NOMO-1 (cell line): ENCODE results near the gene C6orf47.

Source experiments
- DNase-seq, 2 experiments: peaks; one replicate each; lab custom pipeline; 2025; ENCODE audit not compliant: unreplicated experiment in 2 of 2; lab: John Stamatoyannopoulos, UW

C6orf47 gene

DNA sequence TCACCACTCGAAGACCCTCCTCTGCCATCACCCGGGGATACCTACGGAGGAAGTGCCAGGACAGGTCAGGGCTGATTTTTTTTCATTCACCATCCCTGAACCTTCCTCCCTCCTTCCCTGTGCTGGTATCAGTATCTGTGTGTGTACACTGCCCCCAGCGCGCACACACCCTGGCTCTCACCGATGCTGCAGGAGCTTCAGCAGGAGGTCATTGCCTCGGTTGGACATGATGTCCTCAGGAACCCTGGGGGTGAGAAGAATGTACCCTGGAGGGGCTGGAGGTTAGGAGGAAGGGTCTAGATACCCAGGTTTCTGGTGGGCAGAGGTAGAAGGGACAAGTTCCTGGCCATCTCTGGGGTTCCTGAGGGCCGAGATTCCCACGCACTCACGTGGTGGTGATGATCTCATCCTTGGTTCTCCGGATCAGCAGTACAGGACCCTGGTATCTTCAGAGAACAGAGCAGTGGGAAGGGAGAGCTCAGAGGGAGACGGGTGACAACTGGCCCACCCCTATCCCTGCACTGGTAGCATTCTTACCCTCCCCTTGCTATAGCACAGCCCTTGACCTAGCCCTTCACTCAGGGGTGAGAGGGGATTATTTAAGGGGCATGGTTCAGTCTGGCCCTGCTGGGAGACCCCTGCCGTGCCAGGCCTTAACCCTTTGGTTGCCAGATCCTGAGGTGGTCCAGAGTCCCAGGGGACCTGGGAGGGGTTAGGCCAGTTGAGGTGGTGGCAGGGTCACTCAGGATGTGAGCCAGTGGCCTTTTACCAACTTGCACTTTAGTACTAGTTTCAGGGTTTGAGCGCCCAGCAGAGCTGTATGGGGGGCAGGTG, 27.5 kb upstream of the C6orf47 start:
- no peak for DNase-seq

DNA sequence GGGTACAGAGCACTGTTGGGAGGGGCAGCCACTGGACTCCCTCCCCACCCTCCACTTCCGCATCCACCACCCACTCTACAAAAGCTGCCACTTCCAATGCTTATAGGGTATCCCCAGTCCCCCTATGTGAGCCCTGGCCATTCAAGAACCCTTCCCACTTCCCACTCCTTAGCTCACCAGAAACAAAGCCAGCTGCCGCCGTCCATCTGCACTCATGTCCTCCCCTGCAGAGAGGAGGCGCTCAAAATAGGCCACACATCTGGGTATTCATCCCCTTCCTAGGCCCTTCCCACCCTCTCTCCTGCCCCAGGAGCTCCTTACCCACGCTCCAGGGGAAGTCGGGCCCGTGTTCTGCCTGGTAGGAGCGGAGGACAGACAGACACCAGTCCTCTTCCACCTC, 26.7 kb upstream of the C6orf47 start:
- no peak for DNase-seq

DNA sequence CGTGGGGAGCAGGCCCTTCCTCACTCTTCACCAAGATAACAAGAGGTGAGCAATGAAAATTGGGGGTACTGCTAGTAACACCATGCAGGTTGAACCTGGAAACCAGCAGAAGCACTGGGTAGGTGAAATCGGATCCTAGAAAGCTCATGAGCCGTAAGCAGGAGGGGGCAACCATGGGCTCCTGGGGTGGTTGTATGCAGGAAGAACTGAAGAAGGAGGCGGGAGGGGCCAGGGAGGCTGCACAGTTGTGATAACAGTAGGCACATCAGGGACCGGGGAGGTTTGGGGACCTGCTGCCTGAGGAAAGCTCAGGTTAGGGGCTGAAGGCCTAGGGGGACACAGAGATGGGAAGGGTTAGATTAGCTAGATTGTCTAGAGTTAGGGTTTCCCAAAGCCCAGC, 25.9 kb upstream of the C6orf47 start:
- no peak for DNase-seq

DNA sequence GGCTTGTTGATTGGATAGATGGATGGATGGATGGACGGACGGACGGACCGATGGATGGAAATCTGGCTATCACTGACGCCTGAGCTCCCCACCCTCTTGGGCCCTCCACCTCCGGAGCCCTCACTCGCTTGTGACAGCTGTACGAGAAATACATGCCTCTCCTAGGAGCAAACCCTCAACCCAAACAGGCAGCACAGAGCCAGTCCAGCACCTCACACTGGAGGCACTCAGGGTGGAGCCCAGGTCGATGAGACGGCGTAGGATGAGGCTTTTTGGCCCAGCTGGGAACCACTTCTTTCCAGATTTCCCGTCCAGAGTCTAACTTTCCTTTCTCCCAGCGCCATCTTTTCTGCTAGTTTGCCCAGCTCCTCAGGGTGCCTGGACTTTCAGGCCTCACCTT, 23.0 kb upstream of the C6orf47 start:
- no peak for DNase-seq

DNA sequence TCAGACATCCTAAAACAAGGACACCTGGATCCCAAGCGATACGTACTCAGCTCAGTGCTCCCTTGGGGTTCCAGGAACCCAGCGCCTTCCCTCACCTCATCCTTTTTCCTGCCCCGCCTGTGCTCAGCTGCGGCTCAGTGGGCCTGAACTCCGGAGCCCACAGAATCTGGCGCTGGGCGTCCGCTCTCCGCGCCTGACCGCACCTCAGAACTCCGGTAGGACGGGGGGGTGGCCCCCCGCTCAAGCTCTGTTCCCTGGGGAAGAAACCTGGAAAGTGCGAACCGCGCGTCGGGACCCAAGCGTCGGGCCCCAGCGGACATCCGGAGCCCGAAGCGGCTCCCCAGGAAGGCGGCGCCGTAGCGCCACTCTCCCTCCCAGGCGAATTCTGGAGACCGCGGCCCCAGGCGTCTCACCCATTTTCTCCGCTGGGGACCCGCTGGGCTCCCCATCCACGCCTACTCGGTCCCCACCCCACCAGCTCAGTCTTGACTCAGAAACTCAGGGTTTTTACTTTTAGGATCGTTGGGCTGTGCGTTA, 20.6 kb upstream of the C6orf47 start:
- no peak for DNase-seq

DNA sequence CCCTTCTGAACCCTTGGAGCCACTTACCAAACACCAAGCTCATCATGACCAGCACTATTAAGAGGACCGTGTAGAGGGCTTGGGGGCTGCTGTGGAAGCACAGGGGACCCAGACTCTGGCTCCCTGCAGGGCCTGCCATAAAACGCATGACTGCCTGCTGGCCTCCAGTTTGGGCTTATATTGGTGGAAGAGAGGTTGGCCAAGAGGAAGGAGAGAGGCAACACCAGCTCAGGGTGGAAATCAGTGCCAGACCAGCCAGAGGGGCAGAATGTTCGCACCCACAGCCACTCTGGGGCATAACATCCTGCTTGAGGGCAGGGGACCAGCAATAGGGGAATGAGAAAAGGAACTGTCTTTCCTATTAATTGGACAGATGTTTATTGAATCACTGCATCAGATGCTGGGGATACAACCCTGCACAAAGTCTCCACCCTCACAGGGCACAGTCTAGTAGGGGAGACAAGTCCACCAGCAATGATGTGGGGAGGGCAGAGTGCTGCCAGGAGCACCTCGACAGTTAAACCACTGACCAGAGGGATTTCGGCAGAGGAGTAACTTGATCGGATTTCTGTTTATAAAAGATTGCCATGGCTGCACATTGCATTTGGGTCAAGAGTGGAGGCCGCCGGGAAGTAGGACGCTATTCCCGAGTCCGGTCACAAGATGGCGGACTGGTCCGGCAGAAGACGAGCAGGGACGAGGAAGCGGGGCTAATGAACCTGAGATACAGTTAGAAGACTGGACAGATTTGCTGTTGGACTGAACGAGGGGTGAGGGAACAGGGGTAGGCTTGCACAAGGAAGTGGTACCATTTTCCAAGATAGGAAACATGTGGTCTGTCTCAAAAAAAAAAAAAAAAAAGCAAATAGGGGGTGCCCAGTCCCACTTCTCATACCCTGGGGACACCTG, 19.9 kb upstream of the C6orf47 start, which contains the start of gene LY6G5C:
TSS of gene LY6G5C (minus strand) at position 842 of the 909 bp plus-strand sequence. CDS start at position 148, 694 bp downstream.
- peak; percentile 64 to 76 for DNase-seq

DNA sequence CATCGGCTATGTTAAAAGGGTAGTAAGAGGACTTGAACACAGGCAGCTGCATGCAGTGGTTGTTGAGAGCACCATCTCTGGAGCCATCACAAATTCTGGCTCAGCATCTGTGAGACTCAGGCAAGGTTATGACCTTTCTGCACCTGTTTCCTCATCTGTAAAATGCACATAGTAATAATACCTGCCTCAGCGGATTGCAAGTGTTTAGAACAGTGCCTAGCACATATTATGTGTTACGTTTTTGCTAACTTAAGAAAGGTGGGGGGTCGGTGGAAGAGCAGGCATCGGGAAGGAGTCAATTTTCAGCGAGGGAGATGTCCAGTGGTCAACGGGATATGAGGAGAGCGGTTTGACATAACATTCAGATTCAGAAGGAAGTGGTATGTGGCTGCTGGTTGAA, 17.4 kb upstream of the C6orf47 start:
- no peak for DNase-seq

DNA sequence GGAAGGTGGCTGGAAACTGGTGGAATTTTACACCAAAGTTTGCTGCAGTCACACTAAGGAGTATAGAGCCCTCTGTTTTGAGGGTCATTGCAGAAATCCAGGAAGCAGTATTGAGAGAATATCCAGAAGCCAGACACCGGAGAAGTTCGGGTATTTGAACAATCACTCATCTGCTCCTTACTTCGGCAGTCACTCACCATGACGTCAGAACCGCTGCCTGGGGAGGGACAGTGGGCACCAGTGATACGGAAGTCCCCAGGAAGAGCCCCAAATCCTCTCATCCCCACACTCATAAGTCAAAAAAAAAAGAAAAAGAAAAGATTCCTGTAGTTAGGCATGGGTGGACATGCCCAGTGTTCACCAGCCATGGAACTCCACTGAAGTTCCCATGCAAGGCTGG, 16.3 kb upstream of the C6orf47 start:
- no peak for DNase-seq

DNA sequence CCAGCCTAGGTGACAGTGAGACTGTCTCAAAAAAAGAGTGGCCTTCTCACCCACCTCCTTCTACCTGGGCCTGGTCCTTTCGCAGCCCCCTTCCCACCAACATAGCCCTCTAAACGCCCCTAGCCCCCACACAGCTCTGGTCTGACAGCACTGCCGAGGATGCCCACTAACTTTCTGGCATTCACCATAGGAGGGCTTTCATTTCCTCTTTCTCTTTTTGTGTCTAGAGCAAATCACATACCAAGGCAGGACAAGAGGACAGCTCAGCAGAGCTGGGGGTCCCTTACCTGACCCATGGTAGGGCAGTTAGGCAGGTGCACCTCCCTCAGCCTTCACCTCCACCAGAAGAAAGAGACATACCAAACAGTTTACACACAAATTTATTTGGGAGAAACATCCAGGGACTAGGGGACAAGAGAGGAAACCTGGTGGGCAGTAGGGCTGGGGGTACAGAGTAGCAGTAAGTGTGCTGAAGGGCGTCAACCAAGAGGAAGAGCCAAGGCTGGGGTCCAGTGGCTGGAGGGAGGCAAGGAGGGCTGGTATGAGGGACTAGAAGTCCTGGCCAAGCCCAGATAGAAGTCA, 15.8 kb upstream of the C6orf47 start:
- peak in 1 of 2 experiments; percentile 50 for DNase-seq

DNA sequence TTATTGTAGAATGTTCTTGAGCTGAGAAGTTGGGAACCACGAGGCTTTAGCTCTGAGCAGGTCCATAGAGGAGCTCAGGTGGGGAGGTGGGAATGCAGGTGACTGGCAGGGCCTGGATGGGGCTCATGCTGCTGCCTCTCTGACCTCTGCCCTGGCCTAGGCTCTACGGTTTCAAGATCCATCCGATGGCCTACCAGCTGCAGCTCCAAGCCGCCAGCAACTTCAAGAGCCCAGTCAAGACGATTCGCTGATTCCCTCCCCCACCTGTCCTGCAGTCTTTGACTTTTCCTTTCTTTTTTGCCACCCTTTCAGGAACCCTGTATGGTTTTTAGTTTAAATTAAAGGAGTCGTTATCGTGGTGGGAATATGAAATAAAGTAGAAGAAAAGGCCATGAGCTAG, 9.1 kb upstream of the C6orf47 start, which contains the start of gene LY6G5B:
TSS of gene LY6G5B (plus strand) at position 301 of the 400 bp plus-strand sequence. CDS start 975 bp downstream, outside the sequence.
- DNase-seq: no peak

DNA sequence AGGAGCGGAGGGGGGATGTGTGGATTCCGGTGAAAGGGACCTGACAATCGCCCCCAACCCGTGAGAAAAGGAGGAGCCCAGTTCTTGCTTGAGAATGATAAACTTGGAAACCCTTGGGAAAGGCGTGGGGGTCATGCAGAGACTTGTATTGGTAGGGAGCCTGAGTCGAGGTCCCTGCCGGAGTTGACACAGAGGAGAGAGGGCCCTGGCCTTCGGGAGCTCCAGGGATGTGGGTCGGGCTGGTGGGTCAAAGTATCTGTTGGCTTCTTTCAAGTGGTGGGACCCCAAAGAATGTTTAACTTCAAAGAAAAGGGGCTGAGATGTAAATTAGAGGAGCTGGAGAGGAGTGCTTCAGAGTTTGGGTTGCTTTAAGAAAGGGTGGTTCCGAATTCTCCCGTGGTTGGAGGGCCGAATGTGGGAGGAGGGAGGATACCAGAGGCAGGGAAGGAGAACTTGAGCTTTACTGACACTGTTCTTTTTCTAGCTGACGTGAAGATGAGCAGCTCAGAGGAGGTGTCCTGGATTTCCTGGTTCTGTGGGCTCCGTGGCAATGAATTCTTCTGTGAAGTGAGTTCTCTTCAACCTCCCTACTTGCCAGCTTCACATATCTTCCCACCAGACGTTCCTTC, 5.9 kb upstream of the C6orf47 start:
- no peak for DNase-seq

DNA sequence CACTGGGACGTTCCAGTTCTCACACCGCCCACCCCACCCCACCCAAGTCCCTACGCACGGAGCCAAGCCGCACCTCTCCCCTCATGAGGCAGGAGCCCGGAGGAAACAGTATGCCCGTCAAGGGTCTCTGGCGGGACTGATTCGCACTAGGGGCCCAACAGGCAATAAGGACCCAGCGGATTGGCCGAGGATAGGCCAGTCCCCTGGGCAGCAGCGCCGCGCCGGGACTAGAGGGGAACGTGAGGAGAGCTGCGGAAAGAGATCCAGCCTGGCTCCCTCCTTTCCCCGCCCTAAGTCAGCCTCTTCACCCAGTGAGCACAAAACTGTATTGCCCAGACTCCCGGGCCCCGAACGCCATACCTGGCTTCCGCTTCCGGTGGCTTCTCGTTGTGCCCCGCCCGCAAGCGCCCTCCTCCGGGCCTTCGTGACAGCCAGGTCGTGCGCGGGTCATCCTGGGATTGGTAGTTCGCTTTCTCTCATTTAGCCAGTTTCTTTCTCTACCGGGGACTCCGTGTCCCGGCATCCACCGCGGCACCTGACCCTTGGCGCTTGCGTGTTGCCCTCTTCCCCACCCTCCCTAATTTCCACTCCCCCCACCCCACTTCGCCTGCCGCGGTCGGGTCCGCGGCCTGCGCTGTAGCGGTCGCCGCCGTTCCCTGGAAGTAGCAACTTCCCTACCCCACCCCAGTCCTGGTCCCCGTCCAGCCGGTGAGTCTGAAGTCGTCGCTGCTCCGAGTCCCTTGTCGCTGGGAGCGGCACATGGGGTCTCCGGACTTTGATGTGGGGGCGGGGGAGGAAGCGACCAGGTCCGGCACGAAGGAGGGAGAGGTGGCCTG, 5.1 kb upstream of the C6orf47 start, which contains the start of gene CSNK2B:
TSS of gene CSNK2B (plus strand) at position 580 of the 836 bp plus-strand sequence. CDS start 752 bp downstream, outside the sequence.
- DNase-seq: peak; percentile 96 to 97

DNA sequence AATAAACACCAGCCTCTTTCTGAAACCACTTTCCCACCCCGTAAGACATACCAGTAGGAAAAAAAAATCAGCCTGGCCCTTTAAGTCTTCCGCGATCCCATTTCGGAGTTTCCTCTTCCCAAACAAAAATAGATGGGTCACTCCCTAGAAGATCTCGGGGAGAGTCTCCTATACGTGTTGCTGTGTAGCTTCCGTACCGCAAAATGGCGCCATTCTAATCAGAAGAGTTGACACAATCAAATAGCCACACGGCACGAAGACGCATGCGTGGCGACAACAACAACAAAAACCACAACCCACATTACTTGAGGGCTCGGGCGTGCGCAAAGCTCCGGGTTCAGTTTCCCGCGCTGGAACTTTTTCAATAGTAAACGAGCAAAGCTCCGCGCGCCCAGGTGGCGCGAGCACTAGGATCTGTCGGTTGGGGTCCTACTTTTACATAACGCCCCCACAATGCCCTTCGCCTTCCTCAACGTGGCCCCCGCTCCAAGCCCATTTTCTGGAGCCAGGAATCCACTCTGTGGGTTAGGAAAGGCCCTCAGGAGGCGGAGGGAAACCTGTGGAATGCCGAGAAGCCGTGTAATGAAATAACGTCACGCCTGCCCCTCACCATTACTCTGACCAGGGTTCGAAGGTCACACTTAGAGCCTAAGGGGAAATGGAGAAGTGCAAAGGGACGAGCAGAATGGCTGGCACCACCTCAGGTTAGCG, 4.4 kb upstream of the C6orf47 start, which contains the start of gene GPANK1:
TSS of gene GPANK1 (minus strand) at position 208 of the 711 bp plus-strand sequence. CDS start 519 bp downstream, outside the sequence.
- peak; percentile 77 to 93 for DNase-seq

DNA sequence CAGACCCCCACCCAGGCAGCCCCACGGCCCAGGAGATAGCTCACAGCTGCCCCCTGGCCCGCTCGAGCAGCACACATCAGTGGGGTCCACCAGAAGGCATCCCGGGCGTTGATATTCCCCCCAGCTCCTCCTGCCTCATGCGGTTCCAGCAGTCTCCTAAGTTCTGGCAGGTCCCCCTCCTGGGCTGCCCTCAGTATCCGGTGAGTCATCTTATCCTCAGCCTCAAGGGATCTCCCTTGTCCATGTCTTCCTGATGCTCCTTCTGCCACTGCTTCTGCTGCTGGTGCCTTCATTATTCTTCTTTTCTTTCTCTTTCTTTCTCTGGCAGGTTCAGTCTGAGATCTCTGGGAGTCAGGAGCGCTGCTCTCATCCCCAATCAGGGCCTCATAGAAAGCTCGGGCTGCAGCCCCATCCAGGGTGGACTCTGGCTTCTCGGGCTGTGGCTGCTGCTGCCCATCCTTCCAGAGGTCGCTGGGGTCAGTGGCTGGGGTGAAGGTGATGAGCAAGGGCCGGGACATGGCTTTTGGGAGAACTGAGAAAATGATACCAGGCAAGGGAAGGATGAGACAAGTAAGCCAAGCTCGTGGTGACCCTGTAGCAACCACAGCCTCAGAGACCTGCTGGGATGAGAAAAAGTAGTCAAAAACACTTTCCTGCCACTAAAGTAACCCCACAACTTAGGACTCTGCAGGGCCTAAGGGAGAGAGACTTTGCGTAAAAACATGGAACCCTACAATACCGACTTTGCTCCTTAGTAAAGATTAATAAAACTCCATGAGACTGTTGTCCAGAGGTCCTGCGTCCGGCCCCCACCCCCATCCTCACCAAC, 3.6 kb upstream of the C6orf47 start:
- no peak for DNase-seq

DNA sequence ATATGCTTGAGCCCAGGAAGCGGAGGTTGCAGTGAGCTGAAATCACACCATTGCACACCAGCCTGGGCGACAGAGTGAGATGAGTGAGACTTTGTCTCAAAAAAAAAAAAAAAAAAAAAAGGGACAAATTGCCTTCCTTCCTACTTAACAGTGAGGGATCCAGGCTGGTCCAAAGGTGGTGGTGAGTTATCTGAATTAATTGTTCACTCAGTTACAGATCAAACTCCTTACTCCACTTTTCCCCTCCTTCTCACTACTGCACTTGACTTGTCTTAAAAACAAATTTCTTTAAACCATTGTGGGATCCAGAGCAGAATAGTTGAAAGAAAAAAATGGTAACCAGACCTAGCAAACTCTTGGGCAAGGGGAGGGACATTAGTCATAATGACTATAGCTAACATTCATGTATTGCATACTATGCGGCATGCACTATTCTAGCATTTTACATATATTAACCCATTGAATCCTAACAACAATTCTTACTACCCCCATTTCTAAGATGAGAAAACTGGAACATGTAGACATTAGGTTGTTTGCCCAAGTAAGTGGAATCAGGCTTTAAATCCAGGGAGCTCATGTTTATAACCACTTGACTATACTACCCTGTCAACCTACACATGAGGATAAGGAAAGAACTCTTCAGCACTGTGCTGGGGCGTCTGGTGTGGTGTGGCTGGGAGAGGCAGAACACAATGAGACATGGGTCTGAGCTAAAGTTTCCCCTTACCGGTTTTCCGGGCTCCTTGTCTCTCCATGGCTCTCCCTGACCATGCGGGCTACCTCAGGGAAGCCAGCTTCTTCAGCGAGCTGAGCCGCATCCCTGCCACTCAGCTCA, 2.8 kb upstream of the C6orf47 start:
- peak in 1 of 2 experiments; percentile 15 for DNase-seq

DNA sequence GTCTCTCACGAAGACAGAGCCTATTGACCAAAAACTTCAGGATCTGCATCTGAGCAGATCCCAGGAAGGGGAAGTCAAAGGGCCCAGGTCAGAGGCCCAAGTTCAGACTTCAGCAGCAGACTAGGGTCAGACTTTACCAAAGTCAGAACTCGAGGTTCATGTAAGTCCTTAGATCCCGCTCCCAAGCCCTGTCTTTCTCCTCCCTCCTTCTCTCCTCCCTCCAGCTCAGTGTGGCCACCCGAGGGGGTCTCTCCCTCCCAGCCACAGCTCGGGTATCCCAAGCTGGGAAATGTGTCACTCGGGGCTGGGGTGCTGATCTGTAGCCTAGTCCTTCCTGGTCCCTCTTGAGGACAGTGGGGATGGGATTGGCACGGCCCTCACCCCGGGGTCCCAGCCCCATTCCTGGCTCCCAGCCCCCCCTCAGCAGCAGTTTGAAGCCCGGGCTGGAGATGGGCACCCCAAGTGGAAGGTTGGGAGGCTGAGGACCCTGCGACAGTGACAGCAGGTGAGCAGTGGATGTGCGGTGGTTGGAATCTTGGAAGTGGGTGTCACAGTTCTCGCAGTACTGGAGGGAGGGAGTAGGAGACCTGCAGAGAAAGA, 1.6 kb upstream of the C6orf47 start:
- DNase-seq: no peak
